ENCODE measurements around the gene SLC28A1. TPM values are rescaled to one million over a fixed set of nuclear protein-coding genes. Genes with fewer than 3 reads are reported as not detected.

SLC28A1 gene
- total RNA-seq, 2 experiments from 2014 or later, result not detected

DNA sequence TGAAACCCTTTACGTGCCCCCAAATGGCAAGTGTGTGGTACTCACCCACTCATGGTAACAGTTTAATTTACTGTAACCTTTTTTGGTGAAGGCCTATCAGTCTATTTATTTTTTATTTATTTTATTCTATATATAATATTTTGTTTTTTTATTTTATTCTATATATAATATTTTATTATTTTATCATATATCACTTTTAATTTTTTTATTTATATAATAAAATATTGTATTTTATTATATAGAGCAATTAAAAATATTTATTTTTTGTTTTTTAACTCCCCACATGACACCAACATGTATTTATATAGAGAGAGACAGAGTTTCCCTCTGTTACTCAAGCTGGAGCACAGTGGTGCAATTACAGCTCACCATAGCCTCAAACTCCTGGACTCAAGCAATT is 41.4 kb downstream of the SLC28A1 start:
- no peak overlapping the region for H2AFZ ChIP-seq (ENCODE audit: low read length)
- H3K79me2 ChIP-seq (ENCODE audit: insufficient read depth, low read depth, low read length), result no peaks in the 10 kb centered on the region
- no TSS peak for BruUV-seq (replicated peaks)
- no peaks in the 10 kb centered on the region for H3K9me2 ChIP-seq (ENCODE audit: insufficient read depth, low read length)
- H3K9me3 ChIP-seq (ENCODE audit: low read length), result no peaks in the 10 kb centered on the region
- peaks cover 5% of the 10 kb centered on the region for H3K4me1 ChIP-seq (ENCODE audit: insufficient read depth, low read length, poor library complexity, severe bottlenecking)
- POLR2A ChIA-PET, result interaction anchor here (1.4 kb wide), 1 partner anchor 267 kb away, joined by 9 read pairs; the partner anchor contains the start of gene NMB
- no peak for DNase-seq (ENCODE audit: low spot score)
- intact Hi-C loops (cut with micrococcal nuclease; ENCODE audit: unreplicated experiment), result no loop called here
- H3K4me3 ChIP-seq (ENCODE audit: low read depth, low read length, poor library complexity, severe bottlenecking), result no peak overlapping the region
- H3K27ac ChIP-seq (ENCODE audit: low read depth, low read length, poor library complexity, severe bottlenecking), result no peak overlapping the region
- CTCF ChIA-PET (ENCODE audit: unreplicated experiment), result no interaction called here
- no peaks in the 10 kb centered on the region for H3K36me3 ChIP-seq (ENCODE audit: insufficient read depth, low read length)
- no peak overlapping the region for H3K4me2 ChIP-seq (ENCODE audit: low read length)
- H4K20me1 ChIP-seq (ENCODE audit: insufficient read depth, low read length), result no peaks in the 10 kb centered on the region
- TF ChIP-seq, protein P1, sequence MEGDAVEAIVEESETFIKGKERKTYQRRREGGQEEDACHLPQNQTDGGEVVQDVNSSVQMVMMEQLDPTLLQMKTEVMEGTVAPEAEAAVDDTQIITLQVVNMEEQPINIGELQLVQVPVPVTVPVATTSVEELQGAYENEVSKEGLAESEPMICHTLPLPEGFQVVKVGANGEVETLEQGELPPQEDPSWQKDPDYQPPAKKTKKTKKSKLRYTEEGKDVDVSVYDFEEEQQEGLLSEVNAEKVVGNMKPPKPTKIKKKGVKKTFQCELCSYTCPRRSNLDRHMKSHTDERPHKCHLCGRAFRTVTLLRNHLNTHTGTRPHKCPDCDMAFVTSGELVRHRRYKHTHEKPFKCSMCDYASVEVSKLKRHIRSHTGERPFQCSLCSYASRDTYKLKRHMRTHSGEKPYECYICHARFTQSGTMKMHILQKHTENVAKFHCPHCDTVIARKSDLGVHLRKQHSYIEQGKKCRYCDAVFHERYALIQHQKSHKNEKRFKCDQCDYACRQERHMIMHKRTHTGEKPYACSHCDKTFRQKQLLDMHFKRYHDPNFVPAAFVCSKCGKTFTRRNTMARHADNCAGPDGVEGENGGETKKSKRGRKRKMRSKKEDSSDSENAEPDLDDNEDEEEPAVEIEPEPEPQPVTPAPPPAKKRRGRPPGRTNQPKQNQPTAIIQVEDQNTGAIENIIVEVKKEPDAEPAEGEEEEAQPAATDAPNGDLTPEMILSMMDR (conservative IDR thresholded peaks at IDR 0.05; ENCODE audit: low read length), result no peak
- no peak for TF ChIP-seq EZH2phosphoT487 (IDR thresholded peaks at IDR 0.05; ENCODE audit: borderline replicate concordance, low read depth, low read length)

DNA sequence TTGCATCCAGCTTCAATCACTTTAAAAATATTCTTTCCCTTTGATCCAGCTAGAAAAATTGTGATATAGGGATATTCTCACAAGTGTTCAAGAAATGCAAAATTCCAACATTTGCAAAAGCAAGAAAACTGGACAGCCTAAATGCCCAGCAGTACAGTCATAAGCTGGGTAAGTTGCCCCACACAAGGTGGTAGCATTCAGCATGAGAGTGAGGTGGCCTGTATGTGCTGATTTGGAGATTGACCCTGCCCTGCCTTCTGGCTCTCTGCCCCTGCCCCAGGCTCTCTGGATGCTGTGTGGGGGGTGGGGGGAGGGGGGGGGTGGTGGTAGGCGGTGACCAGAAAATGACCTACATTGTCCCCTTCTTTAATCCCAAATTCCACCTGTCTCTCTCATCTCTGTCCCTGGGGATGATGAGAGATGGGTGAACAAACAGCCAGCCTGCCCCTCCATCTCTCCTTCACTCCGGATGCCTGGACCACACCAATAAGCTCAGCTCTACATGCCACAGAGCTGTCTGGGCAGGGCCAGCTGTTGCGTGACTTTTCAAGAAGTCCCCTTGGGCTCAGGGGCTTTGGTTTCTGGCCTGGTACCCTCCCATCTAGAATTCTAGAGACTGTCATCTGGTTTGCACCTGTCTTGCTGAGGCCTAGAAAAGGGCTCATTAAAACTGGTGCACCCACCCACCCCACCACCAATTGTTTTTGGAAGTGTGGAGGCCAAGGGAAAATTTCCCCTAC is 42.2 kb downstream of the SLC28A1 start:
- no peak for TF ChIP-seq EZH2phosphoT487 (IDR thresholded peaks at IDR 0.05; ENCODE audit: borderline replicate concordance, low read depth, low read length)
- TF ChIP-seq, protein P1 (conservative IDR thresholded peaks at IDR 0.05; ENCODE audit: low read length), result no peak
- Histone ChIP-seq H3K9me2 (ENCODE audit: insufficient read depth, low read length) (no peaks in the 10 kb centered on the region), H3K4me1 (ENCODE audit: insufficient read depth, low read length, poor library complexity, severe bottlenecking) (peaks cover 5% of the 10 kb centered on the region), H3K79me2 (ENCODE audit: insufficient read depth, low read depth, low read length) (no peaks in the 10 kb centered on the region), H2AFZ (ENCODE audit: low read length) (no peak overlapping the region), H4K20me1 (ENCODE audit: insufficient read depth, low read length) (no peaks in the 10 kb centered on the region), H3K9me3 (ENCODE audit: low read length) (no peaks in the 10 kb centered on the region), H3K4me3 (ENCODE audit: low read depth, low read length, poor library complexity, severe bottlenecking) (no peak overlapping the region), H3K27ac (ENCODE audit: low read depth, low read length, poor library complexity, severe bottlenecking) (no peak overlapping the region), H3K36me3 (ENCODE audit: insufficient read depth, low read length) (no peaks in the 10 kb centered on the region), H3K4me2 (ENCODE audit: low read length) (no peak overlapping the region)
- intact Hi-C loops (cut with micrococcal nuclease; ENCODE audit: unreplicated experiment), result no loop called here
- ChIA-PET POLR2A (interaction anchor here (0.6 to 1.1 kb wide), 2 partner anchors 101 to 335 kb away, joined by 3 read pairs; no protein-coding TSS in a partner anchor), CTCF (ENCODE audit: unreplicated experiment) (no interaction called here)
- no peak for DNase-seq (ENCODE audit: low spot score)
- BruUV-seq (replicated peaks), result no TSS peak

- no peak for DNase-seq (ENCODE audit: low spot score)
- no peaks in the 10 kb centered on the region for H3K36me3 ChIP-seq (ENCODE audit: insufficient read depth, low read length)
- no peak overlapping the region for H3K27ac ChIP-seq (ENCODE audit: low read depth, low read length, poor library complexity, severe bottlenecking)
- H3K4me1 ChIP-seq (ENCODE audit: insufficient read depth, low read length, poor library complexity, severe bottlenecking), result peaks cover 5% of the 10 kb centered on the region
- BruUV-seq (replicated peaks), result no TSS peak
- no peak overlapping the region for H3K4me2 ChIP-seq (ENCODE audit: low read length)
- H2AFZ ChIP-seq (ENCODE audit: low read length), result no peak overlapping the region
- intact Hi-C loops (cut with micrococcal nuclease; ENCODE audit: unreplicated experiment), result loop anchor here (1.0 kb wide), 3 partner anchors 84 to 341 kb away; partner anchors contain the start of gene NMB
- no peaks in the 10 kb centered on the region for H3K79me2 ChIP-seq (ENCODE audit: insufficient read depth, low read depth, low read length)
- no peaks in the 10 kb centered on the region for H4K20me1 ChIP-seq (ENCODE audit: insufficient read depth, low read length)
- TF ChIP-seq EZH2phosphoT487 (IDR thresholded peaks at IDR 0.05; ENCODE audit: borderline replicate concordance, low read depth, low read length), result no peak
- TF ChIP-seq, protein P1 (conservative IDR thresholded peaks at IDR 0.05; ENCODE audit: low read length), result no peak
- H3K9me3 ChIP-seq (ENCODE audit: low read length), result no peaks in the 10 kb centered on the region
- no peaks in the 10 kb centered on the region for H3K9me2 ChIP-seq (ENCODE audit: insufficient read depth, low read length)
- ChIA-PET POLR2A (interaction anchor here (0.6 to 1.1 kb wide), 4 partner anchors 71 to 357 kb away, joined by 3 to 4 read pairs (median 4); no protein-coding TSS in a partner anchor), CTCF (ENCODE audit: unreplicated experiment) (interaction anchor here (0.8 to 1.0 kb wide), 2 partner anchors 81 to 89 kb away, joined by 3 to 4 read pairs; no protein-coding TSS in a partner anchor)
- H3K4me3 ChIP-seq (ENCODE audit: low read depth, low read length, poor library complexity, severe bottlenecking), result no peak overlapping the region
These were observed 44.3 kb downstream of the SLC28A1 start for GRCh38 chr15:84928843-84929168.

Measured in OCI-LY7 (cell line).